ENCODE measurements around the gene SNRNP35.

DNA sequence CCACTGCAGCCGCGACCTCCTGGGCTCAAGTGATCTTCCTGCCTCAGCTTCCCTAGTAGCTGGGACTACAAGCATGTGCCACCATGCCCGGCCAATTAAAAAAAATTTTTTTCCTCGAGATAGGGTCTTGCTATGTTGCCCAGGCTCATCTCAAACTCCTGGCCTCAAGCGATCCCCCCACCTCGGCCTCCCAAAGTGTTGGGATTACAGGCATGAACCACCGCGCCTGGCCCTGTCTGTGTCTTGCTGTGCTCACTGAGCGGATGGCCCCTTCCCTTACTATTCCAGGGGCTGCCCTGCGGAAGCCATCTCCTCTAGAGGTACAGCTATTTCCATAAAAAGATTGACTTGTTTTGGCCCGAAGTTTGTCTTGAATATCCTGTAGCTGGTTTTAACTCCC is 20.1 kb downstream of the SNRNP35 start:
- TF ChIP-seq POLR2A (IDR thresholded peaks at IDR 0.05; ENCODE audit: extremely low read depth, insufficient read length), result no peak
- TF ChIP-seq, protein P1, sequence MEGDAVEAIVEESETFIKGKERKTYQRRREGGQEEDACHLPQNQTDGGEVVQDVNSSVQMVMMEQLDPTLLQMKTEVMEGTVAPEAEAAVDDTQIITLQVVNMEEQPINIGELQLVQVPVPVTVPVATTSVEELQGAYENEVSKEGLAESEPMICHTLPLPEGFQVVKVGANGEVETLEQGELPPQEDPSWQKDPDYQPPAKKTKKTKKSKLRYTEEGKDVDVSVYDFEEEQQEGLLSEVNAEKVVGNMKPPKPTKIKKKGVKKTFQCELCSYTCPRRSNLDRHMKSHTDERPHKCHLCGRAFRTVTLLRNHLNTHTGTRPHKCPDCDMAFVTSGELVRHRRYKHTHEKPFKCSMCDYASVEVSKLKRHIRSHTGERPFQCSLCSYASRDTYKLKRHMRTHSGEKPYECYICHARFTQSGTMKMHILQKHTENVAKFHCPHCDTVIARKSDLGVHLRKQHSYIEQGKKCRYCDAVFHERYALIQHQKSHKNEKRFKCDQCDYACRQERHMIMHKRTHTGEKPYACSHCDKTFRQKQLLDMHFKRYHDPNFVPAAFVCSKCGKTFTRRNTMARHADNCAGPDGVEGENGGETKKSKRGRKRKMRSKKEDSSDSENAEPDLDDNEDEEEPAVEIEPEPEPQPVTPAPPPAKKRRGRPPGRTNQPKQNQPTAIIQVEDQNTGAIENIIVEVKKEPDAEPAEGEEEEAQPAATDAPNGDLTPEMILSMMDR (IDR thresholded peaks at IDR 0.05; ENCODE audit: low read depth, low read length), result no peak
- TF ChIP-seq, protein P2, sequence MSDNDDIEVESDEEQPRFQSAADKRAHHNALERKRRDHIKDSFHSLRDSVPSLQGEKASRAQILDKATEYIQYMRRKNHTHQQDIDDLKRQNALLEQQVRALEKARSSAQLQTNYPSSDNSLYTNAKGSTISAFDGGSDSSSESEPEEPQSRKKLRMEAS (IDR thresholded peaks at IDR 0.05; ENCODE audit: low read depth, low read length), result no peak
- no peak for TF ChIP-seq MYC (IDR thresholded peaks at IDR 0.05; ENCODE audit: low read depth, low read length)
